Measurements from ENCODE around the gene SPI1. TPM values are rescaled to one million over a fixed set of nuclear protein-coding genes. Genes with fewer than 3 reads are reported as not detected.
A peak's percentile ranks its signal among the peaks of the same experiment; 100 is the strongest.

SPI1 gene
- total RNA-seq, 2 experiments from 2014 or later = 71.2 to 79.6 TPM

DNA sequence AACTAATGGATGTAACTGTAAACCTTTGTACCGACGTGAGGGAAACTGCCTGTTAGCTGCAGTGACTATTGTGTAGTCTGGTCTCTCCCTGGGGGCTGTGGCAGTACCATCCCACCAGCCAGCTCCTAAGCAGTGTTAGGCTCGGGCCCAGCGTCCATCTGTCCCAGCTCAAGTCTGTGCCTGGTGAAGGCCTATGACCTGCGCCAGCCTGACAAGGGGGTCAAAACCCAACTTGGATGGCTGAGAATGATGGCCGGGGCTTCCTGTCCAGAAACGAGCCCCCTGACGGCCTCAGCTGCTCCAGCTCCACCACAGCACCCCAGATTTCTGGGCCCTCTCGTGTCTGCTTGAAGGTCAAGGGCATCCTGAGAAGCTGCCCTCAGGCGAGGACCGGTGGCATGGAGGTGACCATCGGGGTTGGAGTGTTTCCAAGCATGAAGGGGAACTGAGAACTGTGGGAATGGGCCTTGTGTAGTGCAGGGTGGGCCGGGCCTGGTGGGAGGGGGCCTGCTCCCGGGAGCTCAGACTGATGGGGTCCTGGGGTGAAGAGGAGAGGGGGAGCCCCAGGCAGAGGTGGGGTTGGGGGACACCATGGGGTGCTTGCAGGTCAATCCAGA is 14.3 kb upstream of the SPI1 start:
- peaks cover 53% of the 10 kb centered on the region for H3K4me1 ChIP-seq (ENCODE audit: insufficient read depth, low read length, poor library complexity, severe bottlenecking)
- no peak for TF ChIP-seq EZH2phosphoT487 (IDR thresholded peaks at IDR 0.05; ENCODE audit: borderline replicate concordance, low read depth, low read length)
- TF ChIP-seq, protein P1, sequence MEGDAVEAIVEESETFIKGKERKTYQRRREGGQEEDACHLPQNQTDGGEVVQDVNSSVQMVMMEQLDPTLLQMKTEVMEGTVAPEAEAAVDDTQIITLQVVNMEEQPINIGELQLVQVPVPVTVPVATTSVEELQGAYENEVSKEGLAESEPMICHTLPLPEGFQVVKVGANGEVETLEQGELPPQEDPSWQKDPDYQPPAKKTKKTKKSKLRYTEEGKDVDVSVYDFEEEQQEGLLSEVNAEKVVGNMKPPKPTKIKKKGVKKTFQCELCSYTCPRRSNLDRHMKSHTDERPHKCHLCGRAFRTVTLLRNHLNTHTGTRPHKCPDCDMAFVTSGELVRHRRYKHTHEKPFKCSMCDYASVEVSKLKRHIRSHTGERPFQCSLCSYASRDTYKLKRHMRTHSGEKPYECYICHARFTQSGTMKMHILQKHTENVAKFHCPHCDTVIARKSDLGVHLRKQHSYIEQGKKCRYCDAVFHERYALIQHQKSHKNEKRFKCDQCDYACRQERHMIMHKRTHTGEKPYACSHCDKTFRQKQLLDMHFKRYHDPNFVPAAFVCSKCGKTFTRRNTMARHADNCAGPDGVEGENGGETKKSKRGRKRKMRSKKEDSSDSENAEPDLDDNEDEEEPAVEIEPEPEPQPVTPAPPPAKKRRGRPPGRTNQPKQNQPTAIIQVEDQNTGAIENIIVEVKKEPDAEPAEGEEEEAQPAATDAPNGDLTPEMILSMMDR (conservative IDR thresholded peaks at IDR 0.05; ENCODE audit: low read length) = no peak
- no peaks in the 10 kb centered on the region for H4K20me1 ChIP-seq (ENCODE audit: insufficient read depth, low read length)
- ChIA-PET POLR2A (interaction anchor here (0.6 to 2.9 kb wide), 6 partner anchors 11 to 817 kb away, joined by 3 to 19 read pairs (median 4); partner anchors contain the start of gene SPI1), CTCF (ENCODE audit: unreplicated experiment) (interaction anchor here (0.9 to 1.6 kb wide), 2 partner anchors 14 to 15 kb away, joined by 3 to 4 read pairs; partner anchors contain the start of gene SPI1)
- H3K4me2 ChIP-seq (ENCODE audit: low read length) = peak overlapping the region; percentile 76; the same call in 1 of the 2 replicates
- H3K79me2 ChIP-seq (ENCODE audit: insufficient read depth, low read depth, low read length) = no peaks in the 10 kb centered on the region
- peak overlapping the region; percentile 37; the same call in 1 of the 2 replicates for H2AFZ ChIP-seq (ENCODE audit: low read length)
- no TSS peak for BruUV-seq (replicated peaks)
- DNase-seq (ENCODE audit: low spot score) = no peak
- no peaks in the 10 kb centered on the region for H3K9me3 ChIP-seq (ENCODE audit: low read length)
- intact Hi-C loops (cut with micrococcal nuclease; ENCODE audit: unreplicated experiment) = loop anchor here (10.0 kb wide), 1 partner anchor 632 kb away; no protein-coding TSS in a partner anchor
- H3K4me3 ChIP-seq (ENCODE audit: low read depth, low read length, poor library complexity, severe bottlenecking) = no peak overlapping the region
- H3K9me2 ChIP-seq (ENCODE audit: insufficient read depth, low read length) = no peaks in the 10 kb centered on the region
- no peaks in the 10 kb centered on the region for H3K36me3 ChIP-seq (ENCODE audit: insufficient read depth, low read length)
- H3K27ac ChIP-seq (ENCODE audit: low read depth, low read length, poor library complexity, severe bottlenecking) = peak overlapping the region; percentile 82

DNA sequence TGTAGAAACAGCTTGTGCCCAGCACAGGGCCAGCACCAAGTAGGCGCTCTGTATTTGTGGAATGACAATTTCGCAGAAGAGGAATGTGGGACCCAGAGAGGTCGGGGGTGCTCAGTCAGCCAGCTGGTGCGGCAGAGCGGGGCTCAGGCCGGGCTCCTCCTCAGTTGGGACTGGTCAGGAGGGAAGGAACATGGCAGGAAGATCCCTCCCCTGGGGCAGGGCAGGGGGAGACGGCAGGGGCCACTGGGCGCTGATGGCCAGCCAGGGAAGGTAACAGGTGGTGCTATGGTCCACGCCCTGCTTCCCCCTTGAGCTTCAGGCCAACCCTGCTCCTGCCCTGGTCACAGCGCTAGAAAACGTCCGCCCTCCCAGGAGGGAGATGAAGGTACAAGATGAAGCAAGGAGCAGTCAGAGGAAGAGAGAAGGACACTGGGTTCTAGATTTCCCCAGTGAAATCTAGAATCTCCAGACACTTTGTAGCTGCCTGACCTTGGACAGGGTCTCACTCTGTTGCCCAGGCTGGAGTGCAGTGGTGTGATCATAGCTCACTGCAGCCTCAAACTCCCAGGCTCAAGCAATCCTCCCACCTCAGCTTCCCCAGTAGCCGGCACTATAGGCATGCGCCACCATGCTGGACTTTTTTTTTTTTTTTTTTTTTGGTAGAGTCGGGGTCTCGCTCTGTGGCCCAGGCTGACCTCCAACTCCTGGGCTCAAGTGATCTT is 13.5 kb upstream of the SPI1 start:
- POLR2A ChIA-PET = interaction anchor here (0.7 to 2.9 kb wide), 4 partner anchors 13 to 373 kb away, joined by 4 to 19 read pairs (median 10); partner anchors contain the start of gene SPI1
- H2AFZ ChIP-seq (ENCODE audit: low read length) = no peak overlapping the region
- no peaks in the 10 kb centered on the region for H3K9me2 ChIP-seq (ENCODE audit: insufficient read depth, low read length)
- H3K4me2 ChIP-seq (ENCODE audit: low read length) = no peak overlapping the region
- DNase-seq (ENCODE audit: low spot score) = no peak
- no peaks in the 10 kb centered on the region for H3K9me3 ChIP-seq (ENCODE audit: low read length)
- peaks cover 46% of the 10 kb centered on the region for H3K4me1 ChIP-seq (ENCODE audit: insufficient read depth, low read length, poor library complexity, severe bottlenecking)
- no peaks in the 10 kb centered on the region for H3K79me2 ChIP-seq (ENCODE audit: insufficient read depth, low read depth, low read length)
- TF ChIP-seq, protein P1 (conservative IDR thresholded peaks at IDR 0.05; ENCODE audit: low read length) = no peak
- TF ChIP-seq EZH2phosphoT487 (IDR thresholded peaks at IDR 0.05; ENCODE audit: borderline replicate concordance, low read depth, low read length) = no peak
- CTCF ChIA-PET (ENCODE audit: unreplicated experiment) = no interaction called here
- H3K4me3 ChIP-seq (ENCODE audit: low read depth, low read length, poor library complexity, severe bottlenecking) = no peak overlapping the region
- H4K20me1 ChIP-seq (ENCODE audit: insufficient read depth, low read length) = no peaks in the 10 kb centered on the region
- H3K27ac ChIP-seq (ENCODE audit: low read depth, low read length, poor library complexity, severe bottlenecking) = no peak overlapping the region
- intact Hi-C loops (cut with micrococcal nuclease; ENCODE audit: unreplicated experiment) = loop anchor here (10.0 kb wide), 1 partner anchor 633 kb away; no protein-coding TSS in a partner anchor
- BruUV-seq (replicated peaks) = no TSS peak
- H3K36me3 ChIP-seq (ENCODE audit: insufficient read depth, low read length) = no peaks in the 10 kb centered on the region
